Keratinocyte (primary cell): Measurements from ENCODE around the gene JAKMIP2. TPM values are rescaled to one million over a fixed set of nuclear protein-coding genes. Genes with fewer than 3 reads are reported as not detected.

Experiments used
- DNase-seq: peaks from one replicate; pipeline ENCODE4 v3.0.0-alpha.2; 2011; ENCODE audit warnings: low read depth, missing footprints, low spot score
- FAIRE-seq: peaks from 2 replicates; lab custom pipeline; 2011; peaks lifted over from hg19 to GRCh38; lab: Jason Lieb, UNC
- H2AFZ ChIP-seq: 2 replicates; pipeline ENCODE4 v1.6.0; 2012; ENCODE audit warnings: low read length, control low read depth, inconsistent platforms; ENCODE audit not compliant: control insufficient read depth
- H3K27ac ChIP-seq: 2 replicates; pipeline ENCODE4 v1.5.1; 2011; ENCODE audit warnings: low read length; ENCODE audit not compliant: control insufficient read depth, insufficient read depth
- H3K27me3 ChIP-seq: 3 replicates; pipeline ENCODE4 v1.6.0; 2011; ENCODE audit warnings: low read length; ENCODE audit not compliant: control insufficient read depth, insufficient read depth; ENCODE audit errors: extremely low read depth
- H3K36me3 ChIP-seq, 2 experiments: 2 replicates in 1 of 2; 3 replicates in 1 of 2; pipeline ENCODE4 v1.5.1; 2011; ENCODE audit warnings: low read length in 2 of 2, mild to moderate bottlenecking in 1 of 2; ENCODE audit not compliant: control insufficient read depth in 2 of 2, insufficient read depth in 2 of 2; ENCODE audit errors: extremely low read depth in 1 of 2
- H3K4me1 ChIP-seq: 3 replicates; pipeline ENCODE4 v1.5.1; 2011; ENCODE audit warnings: low read length; ENCODE audit not compliant: control insufficient read depth, insufficient read depth; ENCODE audit errors: extremely low read depth
- H3K4me2 ChIP-seq: 3 replicates; pipeline ENCODE4 v1.6.0; 2011; ENCODE audit warnings: low read depth, low read length; ENCODE audit not compliant: control insufficient read depth, insufficient read depth; ENCODE audit errors: extremely low read depth
- H3K4me3 ChIP-seq, 3 experiments: fragments of 200-600 bp in 1 of 3; sonication (generic) in 1 of 3; 2 replicates in 2 of 3; 3 replicates in 1 of 3; pipeline ENCODE4 v1.5.1; 2011 to 2016; ENCODE audit warnings: low read length in 3 of 3, mild to moderate bottlenecking in 3 of 3, control low read depth in 2 of 3, inconsistent platforms in 1 of 3, low read depth in 1 of 3, mixed read lengths in 1 of 3, mixed run types in 1 of 3, moderate library complexity in 1 of 3; ENCODE audit not compliant: control insufficient read depth in 2 of 3, insufficient read depth in 2 of 3; ENCODE audit errors: extremely low read depth in 1 of 3
- H3K79me2 ChIP-seq: 2 replicates; pipeline ENCODE4 v1.6.0; 2012; ENCODE audit warnings: low read length; ENCODE audit not compliant: control insufficient read depth, insufficient read depth
- H3K9ac ChIP-seq: 3 replicates; pipeline ENCODE4 v1.6.0; 2011; ENCODE audit warnings: low read length; ENCODE audit not compliant: control insufficient read depth, insufficient read depth; ENCODE audit errors: extremely low read depth
- H3K9me1 ChIP-seq: 3 replicates; pipeline ENCODE4 v1.6.0; 2011; ENCODE audit warnings: low read length; ENCODE audit not compliant: control insufficient read depth, insufficient read depth; ENCODE audit errors: extremely low read depth
- H3K9me3 ChIP-seq: 2 replicates; pipeline ENCODE4 v1.5.1; 2012; ENCODE audit warnings: low read depth, low read length; ENCODE audit not compliant: control insufficient read depth
- H4K20me1 ChIP-seq: 3 replicates; pipeline ENCODE4 v1.6.0; 2011; ENCODE audit warnings: low read length; ENCODE audit not compliant: control insufficient read depth, insufficient read depth; ENCODE audit errors: extremely low read depth
- CTCF ChIP-seq, 3 experiments: IDR thresholded peaks in 1 of 3; conservative IDR thresholded peaks in 1 of 3; optimal IDR thresholded peaks in 1 of 3; 2 replicates in 2 of 3; 3 replicates in 1 of 3; pipeline versions ENCODE3 to v1.5.1; 2011; ENCODE audit warnings: low read length in 3 of 3, mild to moderate bottlenecking in 3 of 3, moderate library complexity in 2 of 3, control low read depth in 1 of 3, inconsistent platforms in 1 of 3; ENCODE audit not compliant: insufficient read depth in 2 of 3; ENCODE audit errors: extremely low read depth in 1 of 3
- EZH2 ChIP-seq: IDR thresholded peaks from one replicate; pipeline ENCODE4 v1.6.1; 2012; ENCODE audit warnings: inconsistent platforms, mild to moderate bottlenecking, low read length, moderate library complexity
- dilution Hi-C: fragments of 300-500 bp; cut with MboI; formaldehyde crosslinking; loops from one replicate; pipeline ENCODE4 v1.7.0; 2020; ENCODE audit warnings: low sequenced_read_pairs; ENCODE audit not compliant: extremely low pct_ligation_motif_present
- polyA plus RNA-seq, 5 experiments: library from polyadenylated mRNA; depleted of rRNA in 3 of 5; stranded (reverse) in 3 of 5; stranded (forward) in 1 of 5; unstranded in 1 of 5; fragments of >200 nt; gene quantifications; 1 replicate in 1 of 5; 2 replicates in 3 of 5; 3 replicates in 1 of 5; pipeline versions ENCODE4 v1.2.1 to v1.2.3, GENCODE V29; 2011 to 2012; ENCODE audit warnings: missing spikeins in 2 of 5, low read depth in 1 of 5, low replicate concordance in 1 of 5

JAKMIP2 gene
- polyA plus RNA-seq, 1 donor (not counting 4 experiments of a cell fraction or from before 2014, with no cell fraction given), result not detected

GRCh38 chr5:147743012-147743411 lies 39.5 kb downstream of the JAKMIP2 start:
- no peak overlapping the region for H3K4me2 ChIP-seq
- FAIRE-seq (no peak), DNase-seq (no peak)
- no peak overlapping the region for H3K4me3 ChIP-seq
- dilution Hi-C loops, result no loop called here
- no peaks in the 10 kb centered on the region for H4K20me1 ChIP-seq
- H3K36me3 ChIP-seq, result no peaks in the 10 kb centered on the region
- no peaks in the 10 kb centered on the region for H3K9me3 ChIP-seq
- no peaks in the 10 kb centered on the region for H3K9me1 ChIP-seq
- no peaks in the 10 kb centered on the region for H3K4me1 ChIP-seq
- H2AFZ ChIP-seq, result no peak overlapping the region
- no peak overlapping the region for H3K9ac ChIP-seq
- H3K27ac ChIP-seq, result no peak overlapping the region
- H3K27me3 ChIP-seq, result no peaks in the 10 kb centered on the region
- TF ChIP-seq EZH2, result no peak
- TF ChIP-seq CTCF (optimal IDR thresholded peaks at IDR 0.05 in 1 of 3, IDR thresholded peaks at IDR 0.05 in 1 of 3, conservative IDR thresholded peaks at IDR 0.05 in 1 of 3; ENCODE audit: extremely low read depth in 1 of 3, insufficient read depth in 2 of 3, low read length in 3 of 3), result no peak
- H3K79me2 ChIP-seq, result no peaks in the 10 kb centered on the region

DNA sequence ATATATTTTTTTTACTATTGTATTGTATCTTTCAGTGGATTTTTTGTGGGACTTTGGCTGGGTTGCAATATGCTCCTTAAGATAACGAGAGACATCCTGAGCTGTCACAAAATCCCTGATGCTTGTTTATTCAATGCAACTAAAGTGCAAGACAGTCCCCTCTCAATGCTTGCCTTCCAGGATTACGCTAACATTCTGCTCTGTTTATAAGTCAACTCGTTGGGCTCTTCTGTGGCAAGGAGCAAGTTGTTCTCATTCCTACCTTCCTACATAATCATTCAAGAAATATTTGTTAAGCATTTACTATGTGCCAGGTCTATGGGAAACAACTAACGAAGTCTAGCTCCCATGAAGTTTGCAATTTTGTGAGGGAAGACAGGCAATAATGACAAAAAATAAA lies 40.4 kb downstream of the JAKMIP2 start:
- no peak overlapping the region for H3K4me3 ChIP-seq
- H3K27me3 ChIP-seq, result no peaks in the 10 kb centered on the region
- H3K4me2 ChIP-seq, result no peak overlapping the region
- no peaks in the 10 kb centered on the region for H3K36me3 ChIP-seq
- no peaks in the 10 kb centered on the region for H4K20me1 ChIP-seq
- dilution Hi-C loops, result no loop called here
- H3K9me3 ChIP-seq, result no peaks in the 10 kb centered on the region
- H3K9me1 ChIP-seq, result no peaks in the 10 kb centered on the region
- no peaks in the 10 kb centered on the region for H3K4me1 ChIP-seq
- no peak overlapping the region for H3K27ac ChIP-seq
- FAIRE-seq (no peak), DNase-seq (no peak)
- no peak overlapping the region for H3K9ac ChIP-seq
- no peak overlapping the region for H2AFZ ChIP-seq
- TF ChIP-seq EZH2 (no peak), CTCF (optimal IDR thresholded peaks at IDR 0.05 in 1 of 3, IDR thresholded peaks at IDR 0.05 in 1 of 3, conservative IDR thresholded peaks at IDR 0.05 in 1 of 3; ENCODE audit: extremely low read depth in 1 of 3, insufficient read depth in 2 of 3, low read length in 3 of 3) (no peak)
- no peaks in the 10 kb centered on the region for H3K79me2 ChIP-seq
